K562 (cell line): ENCODE results near the gene USH1G. TPM values are rescaled to one million over a fixed set of nuclear protein-coding genes. Genes with fewer than 3 reads are reported as not detected.

Experiments used
- ATAC-seq: fragments of 200-7000 bp; cut with Tn5 transposase; 3 replicates; pipeline ENCODE4 v1.9.1; 2020; ENCODE audit warnings: moderate library complexity
- BruUV-seq: library from RNA; stranded (reverse); fragments of 400-500 nt; replicated peaks from 2 replicates; lab custom pipeline; 2021; lab: Mats Ljungman, UMichigan
- CTCF ChIA-PET: fragments of 300-600 bp; formaldehyde crosslinking; extraction: SDS; loops from one replicate; lab custom pipeline; 2021; ENCODE audit warnings: low intra/inter-chr PET ratio; lab: Yijun Ruan, JAX
- POLR2A ChIA-PET: fragments of 300-600, 350-650 bp; sonication (Branson Sonifier 250); formaldehyde crosslinking; extraction: SDS; loops from one replicate; lab custom pipeline; 2021; ENCODE audit warnings: antibody characterized with exemption, inconsistent platforms; lab: Yijun Ruan, JAX
- DNase-seq, 4 experiments: peaks; one replicate each; pipeline versions ENCODE4 v3.0.0 to v3.0.0-alpha.2; 2011 to 2018; ENCODE audit warnings: low spot score in 3 of 4, mixed read lengths in 3 of 4; ENCODE audit errors: extremely low read depth in 1 of 4
- FAIRE-seq: peaks from 2 replicates; lab custom pipeline; 2011; peaks lifted over from hg19 to GRCh38; lab: Jason Lieb, UNC
- H2AFZ ChIP-seq: 2 replicates; pipeline ENCODE4 v1.6.0; 2011; ENCODE audit warnings: low read depth, low read length, control low read depth, inconsistent platforms
- H3K27ac ChIP-seq: fragments of 200-600 bp; 3 replicates; pipeline ENCODE4 v1.8.0; 2011; ENCODE audit warnings: low read depth, mild to moderate bottlenecking, control low read depth, inconsistent platforms, low read length, moderate library complexity, mixed read lengths; ENCODE audit errors: extremely low read depth
- H3K27me3 ChIP-seq, 2 experiments: fragments of 300-600 bp in 1 of 2; 2 replicates in 1 of 2; 3 replicates in 1 of 2; pipeline versions ENCODE4 v1.6.0 to v1.8.0; 2011; ENCODE audit warnings: inconsistent platforms in 2 of 2, low read length in 2 of 2, mild to moderate bottlenecking in 1 of 2, mixed read lengths in 1 of 2, moderate library complexity in 1 of 2; ENCODE audit not compliant: control insufficient read depth in 2 of 2, insufficient read depth in 2 of 2
- H3K36me3 ChIP-seq: fragments of 300-600 bp; 3 replicates; pipeline ENCODE4 v1.8.0; 2011; ENCODE audit warnings: mild to moderate bottlenecking, low read length, inconsistent platforms; ENCODE audit not compliant: control insufficient read depth, insufficient read depth
- H3K4me1 ChIP-seq, 2 experiments: fragments of 200-600 bp in 1 of 2; replicated peaks in 1 of 2; 2 replicates in 1 of 2; 3 replicates in 1 of 2; pipeline versions ENCODE4 v1.5.1 to v1.8.0; 2011; ENCODE audit warnings: inconsistent platforms in 2 of 2, low read length in 2 of 2, mild to moderate bottlenecking in 1 of 2, mixed read lengths in 1 of 2, moderate library complexity in 1 of 2; ENCODE audit not compliant: control insufficient read depth in 2 of 2, insufficient read depth in 2 of 2
- H3K4me2 ChIP-seq: 2 replicates; pipeline ENCODE4 v1.6.1; 2011; ENCODE audit warnings: low read length, control low read depth, inconsistent platforms, mixed read lengths; ENCODE audit not compliant: insufficient read depth
- H3K4me3 ChIP-seq: fragments of 200-600 bp; sonication (generic), shearing (Covaris generic); 2 replicates; pipeline ENCODE4 v1.5.1; 2016; ENCODE audit warnings: control low read depth, inconsistent platforms
- H3K79me2 ChIP-seq: fragments of 200-600 bp; 3 replicates; pipeline ENCODE4 v1.8.0; 2011; ENCODE audit warnings: low read length, inconsistent platforms; ENCODE audit not compliant: control insufficient read depth, insufficient read depth
- H3K9ac ChIP-seq, 2 experiments: 2 replicates each; pipeline versions ENCODE4 v1.6.0 to v1.6.1; 2011; ENCODE audit warnings: low read depth in 2 of 2, low read length in 2 of 2, control low read depth in 1 of 2, inconsistent platforms in 1 of 2, mild to moderate bottlenecking in 1 of 2, mixed read lengths in 1 of 2; ENCODE audit not compliant: insufficient read depth in 1 of 2
- H3K9me1 ChIP-seq: one replicate; pipeline ENCODE4 v1.6.0; 2011; ENCODE audit warnings: inconsistent platforms, mild to moderate bottlenecking, low read length, moderate library complexity; ENCODE audit not compliant: control insufficient read depth, insufficient read depth
- H3K9me3 ChIP-seq: replicated peaks from 2 replicates; pipeline ENCODE4 v1.5.1; 2011; ENCODE audit warnings: low read depth, low read length, inconsistent platforms; ENCODE audit not compliant: control insufficient read depth, insufficient read depth
- H4K20me1 ChIP-seq: replicated peaks from 2 replicates; pipeline ENCODE4 v1.6.1; 2011; ENCODE audit warnings: low read length, inconsistent platforms, mixed read lengths; ENCODE audit not compliant: control insufficient read depth, insufficient read depth
- EZH2 ChIP-seq: IDR thresholded peaks from 2 replicates; pipeline ENCODE4 v1.6.1; 2012; ENCODE audit warnings: low read depth, mild to moderate bottlenecking, inconsistent platforms, low read length, borderline replicate concordance
- IFI16 ChIP-seq: fragments of 250-450 bp; sonication (Bioruptor Pico); IDR thresholded peaks from 2 replicates; pipeline ENCODE4 v2.1.2; 2022; ENCODE audit warnings: mild to moderate bottlenecking, inconsistent platforms
- MBD2 ChIP-seq: sonication (generic); IDR thresholded peaks from 2 replicates; pipeline ENCODE4 v1.6.1; 2016; ENCODE audit warnings: low read depth, borderline replicate concordance
- MIER1 ChIP-seq: fragments of 450-650 bp; IDR thresholded peaks from 2 replicates; pipeline ENCODE4 v1.6.1; 2016; ENCODE audit warnings: antibody characterized with exemption, mild to moderate bottlenecking, low read depth
- POLR3A ChIP-seq: IDR thresholded peaks from 2 replicates; pipeline ENCODE4 v1.6.1; 2011; ENCODE audit warnings: borderline replicate concordance, mild to moderate bottlenecking, moderate library complexity; ENCODE audit not compliant: insufficient read length, insufficient read depth; ENCODE audit errors: extremely low read depth
- SIN3A ChIP-seq, 2 experiments: fragments of 150-350 bp in 1 of 2; IDR thresholded peaks; 2 replicates each; pipeline ENCODE4 v1.6.1; 2011 to 2016; ENCODE audit warnings: borderline replicate concordance in 2 of 2, low read depth in 2 of 2, low read length in 2 of 2, mild to moderate bottlenecking in 2 of 2, moderate library complexity in 2 of 2; ENCODE audit not compliant: control insufficient read depth in 1 of 2
- ZKSCAN3 ChIP-seq: fragments of 250-450 bp; sonication (Bioruptor Pico); IDR thresholded peaks from 2 replicates; pipeline ENCODE4 v1.4.0; 2020
- ZNF79 ChIP-seq: fragments of 250-450 bp; sonication (Bioruptor Pico); IDR thresholded peaks from 2 replicates; pipeline ENCODE4 v1.4.0; 2020; ENCODE audit warnings: low read depth, mild to moderate bottlenecking, moderate library complexity
- WGBS: fragments of 100-300 bp; shearing (Covaris generic); methylation state at CpG from one replicate; pipeline ENCODE4 v1.1.6; 2016; ENCODE audit warnings: low coverage, mixed read lengths; ENCODE audit not compliant: insufficient coverage; ENCODE audit errors: missing lambda C conversion rate; 5-methylcytosine and 5-hydroxymethylcytosine counted together
- in situ Hi-C: fragments of 300-500 bp; cut with MboI; formaldehyde crosslinking; loops from 4 replicates; pipeline ENCODE4 v1.15.0; 2018; ENCODE audit warnings: inconsistent platforms, mixed read lengths
- intact Hi-C: fragments of 100-400 bp; cut with micrococcal nuclease; formaldehyde crosslinking; loops from 2 replicates; pipeline ENCODE4 v1.14.2; 2022
- polyA plus RNA-seq, 8 experiments: library from polyadenylated mRNA; depleted of rRNA in 4 of 8; stranded (reverse) in 5 of 8; unstranded in 3 of 8; fragments of >200 nt; fragmentation: Nextera tagmentation in 2 of 8; fragmentation: Illumina TruSeq in 1 of 8; extraction: Ambion mirVana in 2 of 8; extraction: Trizol in 1 of 8; gene quantifications; 2 replicates each; pipeline versions ENCODE4 v1.2.1 to v1.2.3, GENCODE V29; 2011 to 2014; ENCODE audit warnings: inconsistent platforms in 1 of 8, missing spikeins in 1 of 8
- total RNA-seq, 7 experiments: library from RNA; depleted of rRNA in 6 of 7; stranded (reverse); fragments of >200 nt in 6 of 7; fragmentation: Illumina TruSeq in 2 of 7; extraction: Trizol in 2 of 7; gene quantifications; 2 replicates each; pipeline versions ENCODE4 v1.2.1 to v1.2.3, GENCODE V29; 2011 to 2021; ENCODE audit warnings: low replicate concordance in 1 of 7
- TF ChIP-seq, protein P1 (sequence below): fragments of 450-650 bp; IDR thresholded peaks from 2 replicates; pipeline ENCODE4 v1.6.1; 2018; ENCODE audit warnings: mild to moderate bottlenecking, low read depth; ENCODE audit not compliant: partially characterized antibody

The USH1G gene
- total and polyA plus RNA-seq, 9 of the 15 experiments (the other 6 are each of a cell fraction or from before 2014, with no cell fraction given) = 0.22 to 1.00 (median 0.64) TPM; not detected in 2

DNA sequence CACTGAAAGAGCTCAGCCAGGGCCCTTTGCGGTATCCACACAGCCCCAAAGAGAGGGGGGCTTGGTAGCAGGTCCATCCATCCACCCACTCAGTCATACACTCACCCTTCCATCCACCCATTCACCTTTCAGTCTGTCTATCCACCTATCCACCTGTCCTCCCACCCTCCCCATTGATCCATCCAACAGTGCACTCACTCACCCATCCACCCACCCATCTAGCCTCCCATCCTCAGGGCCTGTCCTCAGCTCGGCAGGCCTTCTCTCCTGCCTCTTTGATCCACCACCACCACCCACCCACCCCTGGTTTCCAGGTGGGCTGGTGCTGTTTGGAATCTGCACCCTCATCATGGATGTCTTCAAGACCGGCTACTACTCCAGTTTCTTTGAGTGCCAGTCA lies 2.2 kb upstream of the USH1G start:
- Histone ChIP-seq H2AFZ (no peak overlapping the region), H3K36me3 (no peaks in the 10 kb centered on the region), H3K9ac (no peak overlapping the region), H3K4me1 (peaks cover 18 to 46% of the 10 kb centered on the region in 2 experiments), H3K27ac (no peak overlapping the region), H3K9me3 (no peaks in the 10 kb centered on the region), H3K4me2 (no peak overlapping the region), H3K27me3 (peaks cover 9 to 30% of the 10 kb centered on the region in 2 experiments; a peak in 4 of 5 replicates), H3K79me2 (no peaks in the 10 kb centered on the region), H3K9me1 (no peaks in the 10 kb centered on the region), H4K20me1 (no peaks in the 10 kb centered on the region), H3K4me3 (no peak overlapping the region)
- POLR2A ChIA-PET = interaction anchor here (0.6 to 1.9 kb wide), 5 partner anchors 19 to 63 kb away, joined by 3 to 7 read pairs (median 4); no protein-coding TSS in a partner anchor
- in situ Hi-C loops = no loop called here
- intact Hi-C loops = loop anchor here (10.0 kb wide), 1 partner anchor 80 kb away; no protein-coding TSS in a partner anchor
- BruUV-seq = no TSS peak
- TF ChIP-seq POLR3A = no peak
- no peak for TF ChIP-seq EZH2
- no peak for TF ChIP-seq MIER1
- TF ChIP-seq SIN3A (IDR thresholded peaks at IDR 0.05; ENCODE audit: borderline replicate concordance in 2 of 2, control insufficient read depth in 1 of 2, low read depth in 2 of 2, low read length in 2 of 2) = no peak
- TF ChIP-seq MBD2 = no peak
- no peak for TF ChIP-seq ZKSCAN3 (CRISPR knock-in tag)
- TF ChIP-seq ZNF79 (CRISPR knock-in tag) = no peak
- TF ChIP-seq, protein P1, sequence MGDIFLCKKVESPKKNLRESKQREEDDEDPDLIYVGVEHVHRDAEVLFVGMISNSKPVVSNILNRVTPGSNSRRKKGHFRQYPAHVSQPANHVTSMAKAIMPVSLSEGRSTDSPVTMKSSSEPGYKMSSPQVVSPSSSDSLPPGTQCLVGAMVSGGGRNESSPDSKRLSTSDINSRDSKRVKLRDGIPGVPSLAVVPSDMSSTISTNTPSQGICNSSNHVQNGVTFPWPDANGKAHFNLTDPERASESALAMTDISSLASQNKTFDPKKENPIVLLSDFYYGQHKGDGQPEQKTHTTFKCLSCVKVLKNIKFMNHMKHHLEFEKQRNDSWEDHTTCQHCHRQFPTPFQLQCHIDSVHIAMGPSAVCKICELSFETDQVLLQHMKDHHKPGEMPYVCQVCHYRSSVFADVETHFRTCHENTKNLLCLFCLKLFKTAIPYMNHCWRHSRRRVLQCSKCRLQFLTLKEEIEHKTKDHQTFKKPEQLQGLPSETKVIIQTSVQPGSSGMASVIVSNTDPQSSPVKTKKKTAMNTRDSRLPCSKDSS = no peak
- no peak for TF ChIP-seq IFI16 (CRISPR knock-in tag)
- CTCF ChIA-PET = interaction anchor here (5.8 kb wide), 1 partner anchor 34 kb away, joined by 86 read pairs; no protein-coding TSS in a partner anchor
- ATAC-seq (no peak), DNase-seq (no peak), FAIRE-seq (no peak)
- WGBS = 0% methylated on average over 2 of the region's 3 CpGs
